Ovary (tissue), 3 donors: ENCODE results near the gene FTO.

Experiments
- POLR2A ChIP-seq: fragments of 450-650 bp; IDR thresholded peaks from one replicate; pipeline ENCODE4 v1.6.1; 2017; ENCODE audit warnings: antibody characterized with exemption, mild to moderate bottlenecking, moderate library complexity
- TF ChIP-seq, protein P1 (sequence below), 3 donors: fragments of 450-650 bp in 2 of 3; fragments of 200-600 bp in 1 of 3; IDR thresholded peaks; one replicate each; pipeline versions ENCODE4 v1.5.1 to v1.8.0; 2016 to 2022; ENCODE audit warnings: antibody characterized with exemption in 3 of 3, mild to moderate bottlenecking in 1 of 3
- donor health status: DM: no; HTN: no; CAD: no.

DNA sequence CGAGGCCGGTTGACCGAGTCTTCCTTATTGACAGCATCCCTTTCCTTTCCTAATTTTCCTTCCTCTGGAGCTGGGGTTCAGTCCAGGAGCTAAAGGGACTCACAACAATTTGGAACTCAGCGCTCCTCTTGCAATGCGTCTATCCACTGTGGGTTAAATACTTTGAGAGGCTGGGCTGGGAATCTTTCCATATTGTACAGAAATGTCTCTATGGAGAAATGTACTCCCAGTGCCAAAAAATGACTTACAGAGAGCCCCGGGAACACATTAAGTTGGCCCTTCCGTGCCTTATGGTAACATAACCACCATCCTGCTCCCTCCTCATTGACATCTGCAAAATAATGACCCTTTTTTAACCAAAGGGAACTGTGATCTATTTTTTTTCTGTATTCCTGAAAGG lies 192.8 kb downstream of the FTO start:
- TF ChIP-seq, protein P1, sequence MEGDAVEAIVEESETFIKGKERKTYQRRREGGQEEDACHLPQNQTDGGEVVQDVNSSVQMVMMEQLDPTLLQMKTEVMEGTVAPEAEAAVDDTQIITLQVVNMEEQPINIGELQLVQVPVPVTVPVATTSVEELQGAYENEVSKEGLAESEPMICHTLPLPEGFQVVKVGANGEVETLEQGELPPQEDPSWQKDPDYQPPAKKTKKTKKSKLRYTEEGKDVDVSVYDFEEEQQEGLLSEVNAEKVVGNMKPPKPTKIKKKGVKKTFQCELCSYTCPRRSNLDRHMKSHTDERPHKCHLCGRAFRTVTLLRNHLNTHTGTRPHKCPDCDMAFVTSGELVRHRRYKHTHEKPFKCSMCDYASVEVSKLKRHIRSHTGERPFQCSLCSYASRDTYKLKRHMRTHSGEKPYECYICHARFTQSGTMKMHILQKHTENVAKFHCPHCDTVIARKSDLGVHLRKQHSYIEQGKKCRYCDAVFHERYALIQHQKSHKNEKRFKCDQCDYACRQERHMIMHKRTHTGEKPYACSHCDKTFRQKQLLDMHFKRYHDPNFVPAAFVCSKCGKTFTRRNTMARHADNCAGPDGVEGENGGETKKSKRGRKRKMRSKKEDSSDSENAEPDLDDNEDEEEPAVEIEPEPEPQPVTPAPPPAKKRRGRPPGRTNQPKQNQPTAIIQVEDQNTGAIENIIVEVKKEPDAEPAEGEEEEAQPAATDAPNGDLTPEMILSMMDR (IDR thresholded peaks at IDR 0.05), result no peak
- no peak for TF ChIP-seq POLR2A
